Sigmoid colon (tissue), 7 donors: ENCODE data around the gene ABCC9. TPM values are rescaled to one million over a fixed set of nuclear protein-coding genes. Genes with fewer than 3 reads are reported as not detected.

ENCODE experiments used
- DNase-seq: peaks from one replicate; pipeline ENCODE4 v3.0.0-alpha.2; 2019
- H3K27ac ChIP-seq, 4 donors: fragments of 200-600 bp; sonication (generic); one replicate each; pipeline ENCODE4 v1.5.1; 2016 to 2019; ENCODE audit warnings: mild to moderate bottlenecking in 1 of 4
- H3K27me3 ChIP-seq, 3 donors: fragments of 200-600 bp; sonication (generic); one replicate each; pipeline ENCODE4 v1.5.1; 2019; ENCODE audit warnings: mild to moderate bottlenecking in 1 of 3
- H3K36me3 ChIP-seq, 4 donors: fragments of 200-600 bp; sonication (generic); one replicate each; pipeline ENCODE4 v1.5.1; 2016 to 2019
- H3K4me1 ChIP-seq, 4 donors: fragments of 200-600 bp; sonication (generic); one replicate each; pipeline ENCODE4 v1.5.1; 2017 to 2019
- H3K4me3 ChIP-seq, 4 donors: fragments of 200-600 bp; sonication (generic); one replicate each; pipeline ENCODE4 v1.5.1; 2017 to 2019; ENCODE audit warnings: mild to moderate bottlenecking in 2 of 4, moderate library complexity in 1 of 4
- H3K9me3 ChIP-seq, 4 donors: fragments of 200-600 bp in 3 of 4; sonication (generic) in 3 of 4; one replicate each; pipeline versions ENCODE4 v1.5.1 to v1.6.1; 2013 to 2019
- CTCF ChIP-seq, 4 experiments: fragments of 450-650 bp in 3 of 4; fragments of 200-600 bp in 1 of 4; IDR thresholded peaks; one replicate each; pipeline ENCODE4 v1.5.1; 2016 to 2019; ENCODE audit warnings: antibody characterized with exemption in 4 of 4, mild to moderate bottlenecking in 3 of 4, moderate library complexity in 2 of 4
- EP300 ChIP-seq, 4 donors: sonication (generic); formaldehyde crosslinking; IDR thresholded peaks; one replicate each; pipeline ENCODE4 v1.6.1; 2017; ENCODE audit warnings: antibody characterized with exemption in 4 of 4
- POLR2A ChIP-seq, 2 donors: fragments of 450-650 bp; IDR thresholded peaks; one replicate each; pipeline ENCODE4 v1.6.1; 2016; ENCODE audit warnings: antibody characterized with exemption in 2 of 2, mild to moderate bottlenecking in 2 of 2, moderate library complexity in 2 of 2
- POLR2AphosphoS5 ChIP-seq, 4 donors: sonication (generic); formaldehyde crosslinking; IDR thresholded peaks; one replicate each; pipeline ENCODE4 v1.6.1; 2017; ENCODE audit warnings: antibody characterized with exemption in 4 of 4
- WGBS, 2 donors: extraction: QIAGEN DNeasy Blood & Tissue Kit; methylation state at CpG; one replicate each; pipeline ENCODE4 v1.1.7; 2013; 5-methylcytosine and 5-hydroxymethylcytosine counted together
- intact Hi-C: fragments of 100-400 bp; cut with DNase I; formaldehyde crosslinking; loops from one replicate; pipeline ENCODE4 v1.15.1; 2023
- polyA plus RNA-seq, 3 donors: library from polyadenylated mRNA; stranded (reverse); fragments of 200-250 nt; gene quantifications; one replicate each; pipeline ENCODE4 v1.2.3, GENCODE V29; 2013
- total RNA-seq, 4 donors: library from RNA; depleted of rRNA; stranded (reverse); fragments of >200 nt; gene quantifications; one replicate each; pipeline ENCODE4 v1.1.0, GENCODE V29; 2016
- donor health status: healthy with polysubstance abuse.
- donor health status: Bipolar disorder and iron deficiency.
- donor health status: healthy.

ABCC9 gene
- total and polyA plus RNA-seq, 7 donors, result 0.23 to 39.2 (median 28.2) TPM

DNA sequence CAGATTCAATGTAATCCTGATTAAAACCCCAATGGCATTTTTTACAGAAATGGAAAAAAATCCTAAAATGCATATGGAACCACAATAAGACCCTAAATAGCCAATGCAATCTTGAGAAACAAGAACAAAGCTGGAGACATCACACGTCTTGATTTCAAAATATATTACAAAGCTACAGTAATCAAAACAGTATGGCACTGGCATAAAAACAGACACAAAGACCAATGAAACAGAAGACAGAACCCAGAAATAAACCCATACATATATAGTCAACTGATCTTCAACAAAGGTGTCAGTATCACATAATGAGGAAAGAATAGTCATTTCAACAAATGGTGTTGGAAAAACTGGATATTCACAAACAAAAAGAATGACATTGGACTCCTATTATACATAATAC, 9.4 kb upstream of the ABCC9 start:
- intact Hi-C loops, result no loop called here
- Histone ChIP-seq H3K4me1 (no peaks in the 10 kb centered on the region), H3K27me3 (no peaks in the 10 kb centered on the region), H3K36me3 (no peaks in the 10 kb centered on the region), H3K4me3 (no peak overlapping the region), H3K27ac (no peak overlapping the region), H3K9me3 (peaks cover 0 to 13% (median 2%) of the 10 kb centered on the region in 4 donors)
- TF ChIP-seq EP300 (IDR thresholded peaks at IDR 0.05), result no peak
- no peak for TF ChIP-seq POLR2A (IDR thresholded peaks at IDR 0.05)
- no peak for TF ChIP-seq CTCF (IDR thresholded peaks at IDR 0.05)
- TF ChIP-seq POLR2AphosphoS5 (IDR thresholded peaks at IDR 0.05), result no peak
- DNase-seq, result no peak
- WGBS, 2 donors, result 84 to 95% methylated on average over 1 of the region's 1 CpG

GRCh38 chr12:21949036-21949435, 7.8 kb upstream of the ABCC9 start:
- intact Hi-C loops, result no loop called here
- no peak overlapping the region for H3K27ac ChIP-seq
- H3K36me3 ChIP-seq, result no peaks in the 10 kb centered on the region
- 66 to 81% methylated on average over 1 of the region's 1 CpG for WGBS, 2 donors
- no peaks in the 10 kb centered on the region for H3K4me1 ChIP-seq
- peaks cover 0 to 13% (median 2%) of the 10 kb centered on the region in 4 donors for H3K9me3 ChIP-seq
- no peaks in the 10 kb centered on the region for H3K27me3 ChIP-seq
- TF ChIP-seq CTCF (IDR thresholded peaks at IDR 0.05) (no peak), POLR2A (IDR thresholded peaks at IDR 0.05) (no peak), EP300 (IDR thresholded peaks at IDR 0.05) (no peak), POLR2AphosphoS5 (IDR thresholded peaks at IDR 0.05) (no peak)
- no peak for DNase-seq
- no peak overlapping the region for H3K4me3 ChIP-seq

DNA sequence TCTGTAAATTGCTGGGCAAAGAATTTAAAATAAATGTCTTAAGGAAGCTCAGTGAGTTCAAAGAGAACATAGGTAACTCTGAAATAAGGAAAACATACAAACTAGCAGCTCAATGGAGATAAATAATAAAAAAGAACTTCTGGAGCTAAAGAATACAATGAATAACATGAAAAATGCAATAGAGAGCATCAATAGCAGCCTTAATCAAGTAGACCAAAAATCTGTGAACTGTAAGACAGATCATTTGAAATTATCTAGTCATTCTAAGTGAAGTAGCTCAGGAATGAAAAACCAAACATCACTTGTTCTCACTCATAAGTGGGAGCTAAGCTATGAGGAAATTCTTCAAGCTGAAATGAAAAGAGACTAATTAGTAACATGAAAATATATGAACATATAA, 5.8 kb upstream of the ABCC9 start:
- H3K9me3 ChIP-seq, result peaks cover 0 to 13% (median 2%) of the 10 kb centered on the region in 4 donors
- intact Hi-C loops, result no loop called here

GRCh38 chr12:21945002-21945401, 3.8 kb upstream of the ABCC9 start:
- Histone ChIP-seq H3K27me3 (no peaks in the 10 kb centered on the region), H3K27ac (no peak overlapping the region), H3K36me3 (no peaks in the 10 kb centered on the region), H3K4me3 (no peak overlapping the region), H3K4me1 (peaks cover 0 to 6% (median 3%) of the 10 kb centered on the region in 4 donors), H3K9me3 (peaks cover 0 to 5% (median 2%) of the 10 kb centered on the region in 4 donors)
- intact Hi-C loops, result no loop called here
- WGBS, 2 donors, result 86 to 87% methylated on average over 4 of the region's 4 CpGs
- TF ChIP-seq POLR2AphosphoS5 (IDR thresholded peaks at IDR 0.05) (no peak), EP300 (IDR thresholded peaks at IDR 0.05) (no peak), POLR2A (IDR thresholded peaks at IDR 0.05) (no peak), CTCF (IDR thresholded peaks at IDR 0.05) (no peak)
- DNase-seq, result no peak

More for the DNA sequence above, 5.8 kb upstream of the ABCC9 start:
- DNase-seq, result no peak
- H3K4me3 ChIP-seq, result no peak overlapping the region
- peaks cover 0 to 3% (median 0%) of the 10 kb centered on the region in 4 donors for H3K4me1 ChIP-seq
- H3K27ac ChIP-seq, result no peak overlapping the region
- H3K36me3 ChIP-seq, result no peaks in the 10 kb centered on the region
- TF ChIP-seq CTCF (IDR thresholded peaks at IDR 0.05), result no peak
- no peak for TF ChIP-seq POLR2A (IDR thresholded peaks at IDR 0.05)
- no peak for TF ChIP-seq POLR2AphosphoS5 (IDR thresholded peaks at IDR 0.05)
- no peak for TF ChIP-seq EP300 (IDR thresholded peaks at IDR 0.05)
- no peaks in the 10 kb centered on the region for H3K27me3 ChIP-seq

GRCh38 chr12:21942377-21942703, 1.1 kb upstream of the ABCC9 start:
- Histone ChIP-seq H3K4me1 (peaks cover 0 to 17% (median 14%) of the 10 kb centered on the region in 4 donors), H3K27ac (peak overlapping the region; percentile 81 to 89 (median 86)), H3K27me3 (no peaks in the 10 kb centered on the region), H3K36me3 (no peaks in the 10 kb centered on the region), H3K4me3 (peak overlapping the region; percentile 45 to 61 (median 59)), H3K9me3 (peaks cover 0 to 5% (median 0%) of the 10 kb centered on the region in 4 donors)
- no peak for DNase-seq
- no peak for TF ChIP-seq POLR2AphosphoS5 (IDR thresholded peaks at IDR 0.05)
- TF ChIP-seq POLR2A (IDR thresholded peaks at IDR 0.05), result no peak
- no peak for TF ChIP-seq CTCF (IDR thresholded peaks at IDR 0.05)
- TF ChIP-seq EP300 (IDR thresholded peaks at IDR 0.05), result no peak
- intact Hi-C loops, result loop anchor here (2.0 to 5.0 kb wide), 3 partner anchors 50 to 244 kb away; no protein-coding TSS in a partner anchor
- WGBS, 2 donors, result 10 to 33% methylated on average over 11 of the region's 11 CpGs
